GM19351 (cell line): ENCODE data around the gene CACNA1S.

ENCODE experiments used
- ATAC-seq: cut with Tn5 transposase; IDR thresholded peaks from one replicate; pipeline ENCODE4 v1.9.1; 2021; ENCODE audit warnings: mild to moderate bottlenecking, moderate library complexity; ENCODE audit not compliant: unreplicated experiment

Gene CACNA1S

DNA sequence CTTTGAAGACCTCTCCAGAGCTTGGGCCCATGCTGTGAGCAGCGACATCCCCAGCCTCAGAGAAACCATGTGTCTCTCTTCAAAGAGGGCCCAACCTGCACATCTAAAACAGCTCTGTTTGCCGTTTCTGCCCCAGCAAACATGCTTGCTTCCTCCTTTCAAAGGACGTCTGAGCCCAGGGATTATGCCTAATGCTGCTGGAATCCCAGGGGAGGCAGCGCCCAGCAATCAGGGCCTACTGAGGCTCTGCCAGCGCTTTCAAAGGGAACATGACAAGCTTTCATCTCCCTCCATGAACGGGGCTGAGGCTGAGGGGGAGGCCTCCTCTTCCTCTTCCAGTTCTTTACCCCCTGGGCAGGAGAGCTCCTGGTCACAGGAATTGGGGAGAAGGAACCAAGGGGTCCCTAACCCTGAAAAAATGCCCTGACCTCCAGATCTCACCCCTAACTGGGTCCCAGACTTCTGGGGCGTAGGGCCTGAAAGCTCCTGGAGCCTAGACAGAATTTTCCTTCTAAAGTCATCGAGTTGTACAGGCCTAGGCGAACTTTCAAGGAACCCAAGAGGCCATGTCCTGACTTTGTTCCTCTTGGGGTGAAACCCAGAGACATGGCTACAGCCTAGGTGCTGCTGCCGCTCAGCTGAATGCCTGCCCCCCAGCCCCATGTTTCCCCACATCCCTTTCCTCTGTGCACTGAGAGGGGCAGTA is 28.2 kb upstream of the CACNA1S start:
- ATAC-seq = no peak

- ATAC-seq = no peak
Measured at GRCh38 chr1:201139756-201140155, 27.5 kb upstream of the CACNA1S start.

DNA sequence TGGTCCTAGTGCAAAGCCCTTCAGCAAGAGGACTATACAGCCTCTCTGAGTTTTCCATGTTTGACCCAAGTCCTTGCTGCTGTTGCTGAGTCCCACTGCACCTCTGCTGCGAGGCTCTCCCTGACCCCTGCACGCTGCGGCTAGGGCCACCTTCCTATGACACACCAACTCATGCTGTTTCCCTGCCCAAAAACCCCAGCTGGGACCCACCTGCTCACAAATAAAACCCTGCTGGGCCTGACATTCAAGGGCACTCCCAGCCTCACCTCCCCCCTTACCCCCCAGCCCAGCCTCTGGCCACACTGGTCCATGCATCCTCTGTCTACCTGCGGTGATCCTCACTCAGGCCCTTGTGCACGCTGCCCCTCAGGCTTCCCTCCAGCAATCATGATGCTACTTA is 27.1 kb upstream of the CACNA1S start:
- ATAC-seq = no peak

DNA sequence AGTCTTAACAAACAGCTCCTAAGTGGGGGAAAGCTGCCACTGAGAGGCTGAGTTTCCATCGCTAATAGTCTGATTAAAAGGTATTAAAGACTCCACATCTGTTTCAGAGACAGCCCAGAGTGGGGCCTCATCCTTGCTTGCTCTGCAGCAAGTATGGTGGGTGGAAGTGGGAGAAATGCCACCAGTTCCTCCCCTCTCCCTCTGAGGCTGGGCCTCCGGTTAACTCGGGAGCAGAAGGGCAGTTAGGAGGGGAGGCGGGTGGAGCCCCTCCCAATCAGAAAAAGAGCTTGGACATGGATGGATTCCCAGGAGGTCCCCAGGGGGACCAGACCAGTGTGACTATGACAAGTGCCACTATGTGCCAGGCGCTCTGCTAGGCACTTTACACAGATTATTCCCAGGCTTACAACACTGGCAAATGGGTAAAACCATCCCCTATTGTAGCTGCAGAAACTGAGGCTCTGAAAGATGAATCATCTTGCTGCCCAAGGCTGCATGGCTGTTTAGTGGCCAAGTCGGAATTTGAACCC is 26.1 kb upstream of the CACNA1S start:
- ATAC-seq = no peak

GRCh38 chr1:201137579-201138310 is 25.5 kb upstream of the CACNA1S start:
- no peak for ATAC-seq

DNA sequence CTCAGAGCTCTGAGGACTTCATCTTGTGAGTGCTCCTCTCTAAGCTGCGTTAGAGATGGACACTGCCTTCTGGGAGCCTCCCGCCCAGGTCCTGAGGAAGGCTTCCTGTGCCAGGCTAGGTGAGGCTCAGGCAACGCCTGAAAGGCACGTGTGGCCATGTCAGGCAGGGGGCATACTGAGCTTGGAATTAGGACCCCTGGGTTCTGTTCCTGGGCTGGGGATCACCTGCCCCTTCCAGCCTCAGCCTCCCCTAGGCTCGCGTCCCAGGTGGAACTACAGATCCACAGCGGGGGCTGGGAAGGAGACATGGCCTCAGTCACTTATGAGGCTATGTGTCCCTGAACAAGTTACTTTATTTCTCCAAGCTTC is 24.8 kb upstream of the CACNA1S start:
- ATAC-seq = no peak

DNA sequence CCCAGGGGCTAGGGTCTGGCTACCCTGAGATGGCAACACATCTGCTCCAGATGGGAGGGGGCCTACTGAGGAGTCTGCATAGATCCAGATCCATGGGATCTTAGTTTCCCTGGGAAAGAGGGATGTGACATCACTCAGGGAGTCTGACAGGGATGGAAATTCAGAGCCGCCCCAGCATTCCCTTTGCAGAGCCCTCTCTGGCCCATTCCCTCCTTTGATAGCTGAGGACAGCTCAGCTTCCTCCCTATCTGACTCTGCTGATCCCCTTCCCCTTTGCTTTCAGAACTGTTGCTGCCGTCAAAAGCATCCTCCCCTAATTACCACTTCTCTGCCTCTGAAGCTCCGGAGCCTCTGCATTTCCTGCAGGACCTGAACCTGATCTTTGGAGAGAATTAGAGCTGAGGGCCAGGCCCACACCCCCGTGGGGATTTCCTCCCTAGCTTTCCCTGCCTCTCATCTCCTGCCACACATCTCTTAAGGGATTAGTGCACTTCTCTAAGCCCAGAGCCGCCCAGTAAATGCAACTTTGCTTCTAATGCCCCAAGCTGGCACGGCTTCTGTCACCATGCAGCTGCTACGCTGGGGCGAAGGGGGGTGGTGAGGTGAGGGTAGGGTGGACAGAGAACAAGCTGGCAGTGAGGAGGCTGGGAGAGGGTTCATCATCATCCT is 24.3 kb upstream of the CACNA1S start:
- no peak for ATAC-seq

DNA sequence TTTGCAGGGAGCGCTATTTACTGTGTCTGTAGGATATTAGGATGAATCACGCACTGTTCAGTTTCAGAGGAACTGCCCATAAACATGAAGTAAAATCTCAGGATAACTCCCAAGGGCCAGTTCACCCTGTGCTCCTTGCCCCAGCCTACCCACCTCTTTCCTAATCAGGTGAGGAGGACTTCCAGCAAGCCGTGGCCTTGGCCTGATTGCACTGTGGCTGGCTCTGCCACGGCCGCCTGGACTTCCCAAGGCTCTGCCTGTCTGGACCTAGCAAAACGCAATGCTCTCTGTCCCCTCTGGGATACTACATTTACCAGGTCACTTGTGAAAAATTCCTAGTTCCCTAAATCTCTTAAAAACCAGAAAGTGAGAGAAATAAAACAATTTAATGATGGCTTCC is 22.2 kb upstream of the CACNA1S start:
- no peak for ATAC-seq

- ATAC-seq = no peak
Measured at GRCh38 chr1:201131398-201131797, 19.2 kb upstream of the CACNA1S start.

- no peak for ATAC-seq
Measured at GRCh38 chr1:201128962-201129361, 16.7 kb upstream of the CACNA1S start.

DNA sequence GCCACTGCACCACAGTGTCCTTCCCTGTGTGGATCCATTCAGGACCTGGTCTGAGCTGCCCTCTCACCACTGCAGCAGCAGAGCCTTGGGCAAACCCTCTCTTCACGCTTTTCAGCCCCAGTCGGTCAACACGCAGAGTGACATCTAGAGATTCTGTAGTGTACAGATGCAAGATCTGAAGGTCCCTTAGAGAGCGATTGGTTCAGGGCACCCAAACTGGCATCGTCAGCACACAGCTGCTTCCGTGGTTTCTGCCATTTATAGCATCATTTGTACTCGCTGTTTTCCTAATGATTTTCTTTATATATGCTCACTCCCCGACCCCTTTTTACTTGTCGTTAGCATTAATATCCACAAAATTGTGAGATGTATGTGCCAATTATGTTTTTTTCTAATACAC is 16.2 kb upstream of the CACNA1S start:
- ATAC-seq = no peak

DNA sequence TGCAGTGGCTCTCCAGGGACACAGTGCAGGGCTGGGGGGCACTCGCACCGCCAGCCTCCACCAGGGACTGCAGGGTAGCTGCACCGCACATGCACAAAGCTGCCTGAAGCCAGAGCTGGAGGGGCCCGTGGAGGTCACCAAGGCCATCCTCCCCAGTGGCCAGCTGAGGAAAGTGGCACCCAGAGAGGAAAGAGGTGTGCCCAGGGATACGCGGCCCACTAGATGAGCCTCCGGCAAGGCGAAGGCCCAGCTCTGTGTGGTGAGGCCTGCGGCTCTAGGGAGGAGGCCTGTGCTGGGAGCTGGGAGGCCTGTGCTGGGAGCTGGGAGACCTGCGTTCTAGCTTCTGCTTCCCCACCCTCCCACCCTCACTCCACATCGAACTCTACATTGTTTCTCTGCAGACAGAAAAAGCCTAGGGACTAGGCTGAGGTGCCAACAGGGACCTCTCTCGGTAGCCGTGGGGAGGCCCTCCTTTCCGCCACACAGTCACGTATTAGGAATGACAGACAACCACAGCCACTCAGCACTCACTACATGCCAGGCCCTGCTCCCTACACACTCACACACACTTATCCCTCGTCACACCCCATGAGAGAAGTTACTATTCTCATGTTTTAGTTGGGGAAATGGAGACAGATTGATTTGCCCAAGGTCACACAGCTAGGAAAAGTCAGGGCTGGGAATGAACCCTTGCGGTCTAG is 15.7 kb upstream of the CACNA1S start:
- no peak for ATAC-seq

GRCh38 chr1:201126832-201127754 is 14.9 kb upstream of the CACNA1S start, which contains the start of gene ASCL5:
Gene ASCL5, minus strand, starts transcription at chr1:201127184. Its CDS starts 11,812 bp downstream, at chr1:201115372.
- ATAC-seq = no peak

DNA sequence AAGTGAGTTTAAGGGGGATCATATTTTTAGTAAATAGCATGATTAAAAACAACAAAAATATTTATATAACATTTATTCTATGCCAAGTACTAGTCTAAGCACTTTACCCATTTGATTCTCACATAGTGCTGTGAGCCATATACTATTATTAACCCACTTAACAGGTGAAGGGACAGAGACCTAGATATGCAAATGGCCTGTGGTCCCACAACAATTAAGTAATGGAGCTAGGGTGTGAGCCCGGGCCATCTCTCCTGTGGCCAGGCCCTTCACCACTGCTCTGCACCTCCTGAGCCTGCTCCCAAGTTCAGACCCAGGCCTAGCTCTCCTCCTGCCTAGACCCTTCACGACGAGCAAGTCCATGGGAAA is 14.2 kb upstream of the CACNA1S start:
- no peak for ATAC-seq

DNA sequence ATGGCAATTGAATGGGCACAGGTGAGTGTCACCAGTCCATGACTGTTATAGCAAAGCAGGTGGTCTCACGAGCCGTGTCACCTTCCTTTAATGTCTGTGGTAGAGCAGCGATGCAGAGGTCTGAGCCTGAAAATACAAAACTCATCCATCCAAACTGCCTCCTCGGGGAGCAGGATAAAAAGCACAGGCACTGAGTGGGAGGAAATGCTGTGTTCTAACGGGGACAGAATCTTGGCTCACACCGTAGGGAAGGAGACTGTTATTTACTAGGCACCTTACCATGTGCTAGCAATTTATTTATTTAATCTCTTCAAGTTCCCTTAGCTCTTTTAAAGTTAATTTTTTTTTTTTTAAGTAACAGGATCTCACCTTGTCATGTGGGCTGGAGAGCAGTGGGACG is 13.6 kb upstream of the CACNA1S start:
- no peak for ATAC-seq

DNA sequence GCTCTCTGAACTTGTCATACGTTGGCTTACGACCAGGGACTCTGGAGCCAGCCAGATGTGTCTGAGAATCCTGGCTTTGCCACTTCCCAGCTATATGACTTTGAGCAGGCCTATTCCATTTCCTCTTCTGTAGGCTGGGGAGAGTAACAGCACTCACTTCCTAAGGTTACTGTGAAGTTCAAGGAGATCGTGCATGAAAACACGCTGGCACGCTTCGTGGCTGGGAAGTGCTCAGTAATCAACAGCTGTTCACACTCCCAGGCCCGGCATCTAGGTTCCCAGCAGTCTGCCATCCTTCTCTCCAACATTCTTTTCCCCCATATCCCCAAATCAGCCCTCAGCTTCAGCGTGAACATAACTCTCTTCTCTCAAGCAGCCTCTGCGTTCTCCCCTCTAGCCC is 12.8 kb upstream of the CACNA1S start:
- ATAC-seq = no peak

DNA sequence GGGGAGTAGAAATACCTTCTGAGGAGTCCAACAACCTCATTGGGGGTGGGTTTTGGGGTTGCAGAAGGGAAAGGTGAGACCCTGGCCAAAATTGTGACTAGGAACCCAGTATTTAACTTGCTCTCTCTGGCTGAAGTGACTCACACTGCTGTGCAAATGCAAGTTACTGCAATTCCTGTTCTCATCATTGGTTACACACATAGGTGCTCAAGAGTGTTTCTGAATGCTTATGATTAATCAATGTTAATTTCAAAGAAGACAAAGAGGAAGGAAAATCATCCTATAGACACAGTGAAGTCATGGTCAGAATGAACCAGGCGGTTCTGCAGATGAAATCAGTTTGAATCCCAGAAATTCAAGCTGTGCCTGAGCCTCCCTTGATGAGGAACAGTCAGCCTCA is 11.6 kb upstream of the CACNA1S start:
- no peak for ATAC-seq

DNA sequence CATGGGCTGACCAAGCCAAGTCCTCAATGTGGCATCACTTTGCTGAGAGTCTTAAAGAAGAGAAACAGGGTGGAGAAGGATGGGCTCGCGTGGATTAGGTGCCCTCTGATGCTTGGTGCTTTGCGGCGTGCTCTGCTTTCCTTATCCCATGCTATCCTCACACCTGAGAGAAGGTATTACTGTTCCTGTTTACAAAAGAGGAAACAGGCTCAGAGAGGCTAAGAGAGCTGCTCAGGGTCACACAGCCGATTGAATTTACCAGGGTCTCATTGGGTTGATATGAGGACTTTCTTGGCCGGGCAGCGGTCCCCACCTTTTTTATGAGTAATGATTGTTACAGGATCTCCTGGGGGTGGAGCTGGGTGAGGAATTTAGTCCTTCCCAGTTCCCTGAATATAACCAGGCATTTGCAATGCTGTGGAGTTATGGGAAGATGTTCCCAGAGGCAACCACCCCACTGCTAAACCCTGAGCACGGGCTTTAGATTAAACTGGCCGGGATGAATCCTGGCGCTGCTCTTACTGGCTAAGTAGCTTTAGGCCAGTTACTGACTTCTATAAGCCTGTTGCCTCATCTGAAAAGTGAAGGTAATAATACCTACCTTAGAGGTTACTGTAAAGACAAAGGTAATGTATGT is 10.2 kb upstream of the CACNA1S start:
- no peak for ATAC-seq
